ENCODE data around the gene MAPKAPK3. TPM values are rescaled to one million over a fixed set of nuclear protein-coding genes. Genes with fewer than 3 reads are reported as not detected.

MAPKAPK3 gene
- total RNA-seq, 1 donor from 2014 or later = 44.7 TPM

- DNase-seq (ENCODE audit: low spot score) = no peak
These were observed 9.5 kb upstream of the MAPKAPK3 start for GRCh38 chr3:50607271-50608091.

GRCh38 chr3:50608278-50608677 lies 8.7 kb upstream of the MAPKAPK3 start:
- no peak for DNase-seq (ENCODE audit: low spot score)

- no peak for DNase-seq (ENCODE audit: low spot score)
These were observed 7.7 kb upstream of the MAPKAPK3 start for GRCh38 chr3:50609071-50609762.

GRCh38 chr3:50609763-50610085 lies 7.2 kb upstream of the MAPKAPK3 start:
- DNase-seq (ENCODE audit: low spot score) = no peak

- DNase-seq (ENCODE audit: low spot score) = no peak
These were observed 6.6 kb upstream of the MAPKAPK3 start for GRCh38 chr3:50610181-50610971.

GRCh38 chr3:50610992-50611463 lies 5.9 kb upstream of the MAPKAPK3 start:
- DNase-seq (ENCODE audit: low spot score) = no peak

- peak; percentile 98 for DNase-seq (ENCODE audit: low spot score)
These were observed 5.3 kb upstream of the MAPKAPK3 start, which contains the start of gene CISH for GRCh38 chr3:50611464-50612233. CISH (minus strand) TSS chr3:50611774; CDS start chr3:50611650, 124 bp downstream.

- DNase-seq (ENCODE audit: low spot score) = no peak
These were observed 4.6 kb upstream of the MAPKAPK3 start for GRCh38 chr3:50612234-50612882.

- no peak for DNase-seq (ENCODE audit: low spot score)
These were observed 3.7 kb upstream of the MAPKAPK3 start for GRCh38 chr3:50612970-50613846.

GRCh38 chr3:50615190-50615589 lies 1.8 kb upstream of the MAPKAPK3 start:
- no peak for DNase-seq (ENCODE audit: low spot score)

GRCh38 chr3:50616003-50616769 lies 765 bp upstream of the MAPKAPK3 start:
- no peak for DNase-seq (ENCODE audit: low spot score)

- DNase-seq (ENCODE audit: low spot score) = peak; percentile 96
These were observed 218 bp upstream of the MAPKAPK3 start for GRCh38 chr3:50616770-50617095.

GRCh38 chr3:50617911-50618481 lies 1.0 kb downstream of the MAPKAPK3 start:
- DNase-seq (ENCODE audit: low spot score) = no peak

GRCh38 chr3:50620420-50620819 lies 3.5 kb downstream of the MAPKAPK3 start:
- DNase-seq (ENCODE audit: low spot score) = no peak

- no peak for DNase-seq (ENCODE audit: low spot score)
These were observed 3.9 kb downstream of the MAPKAPK3 start for GRCh38 chr3:50620820-50621219.

GRCh38 chr3:50622881-50623280 lies 5.9 kb downstream of the MAPKAPK3 start:
- no peak for DNase-seq (ENCODE audit: low spot score)

GRCh38 chr3:50623840-50624474 lies 7.0 kb downstream of the MAPKAPK3 start:
- no peak for DNase-seq (ENCODE audit: low spot score)

GRCh38 chr3:50624634-50625033 lies 7.7 kb downstream of the MAPKAPK3 start:
- no peak for DNase-seq (ENCODE audit: low spot score)
